ENCODE data around the gene RNF113B.

DNA sequence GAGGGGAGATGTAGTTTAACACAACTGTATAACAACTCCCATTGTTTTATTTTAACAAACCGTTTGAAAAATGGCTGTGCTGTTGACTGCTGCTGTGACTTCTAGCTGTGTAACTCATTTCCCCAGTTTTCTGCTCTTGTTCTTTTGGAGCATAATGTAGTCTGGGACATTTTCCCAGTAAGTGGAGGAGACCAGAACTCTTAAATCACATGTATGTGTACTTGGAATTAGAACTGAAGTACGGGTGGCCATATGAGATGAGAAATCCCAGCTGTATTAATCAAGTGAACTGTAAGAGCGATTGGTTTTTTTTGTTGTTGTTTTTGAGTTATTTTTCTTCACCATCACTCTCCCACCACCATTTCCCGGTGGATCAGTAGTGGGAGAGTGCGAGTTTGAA, 49.4 kb upstream of the RNF113B start:
- no peak for TF ChIP-seq POLR2A (IDR thresholded peaks at IDR 0.05)
- TF ChIP-seq, protein P1, sequence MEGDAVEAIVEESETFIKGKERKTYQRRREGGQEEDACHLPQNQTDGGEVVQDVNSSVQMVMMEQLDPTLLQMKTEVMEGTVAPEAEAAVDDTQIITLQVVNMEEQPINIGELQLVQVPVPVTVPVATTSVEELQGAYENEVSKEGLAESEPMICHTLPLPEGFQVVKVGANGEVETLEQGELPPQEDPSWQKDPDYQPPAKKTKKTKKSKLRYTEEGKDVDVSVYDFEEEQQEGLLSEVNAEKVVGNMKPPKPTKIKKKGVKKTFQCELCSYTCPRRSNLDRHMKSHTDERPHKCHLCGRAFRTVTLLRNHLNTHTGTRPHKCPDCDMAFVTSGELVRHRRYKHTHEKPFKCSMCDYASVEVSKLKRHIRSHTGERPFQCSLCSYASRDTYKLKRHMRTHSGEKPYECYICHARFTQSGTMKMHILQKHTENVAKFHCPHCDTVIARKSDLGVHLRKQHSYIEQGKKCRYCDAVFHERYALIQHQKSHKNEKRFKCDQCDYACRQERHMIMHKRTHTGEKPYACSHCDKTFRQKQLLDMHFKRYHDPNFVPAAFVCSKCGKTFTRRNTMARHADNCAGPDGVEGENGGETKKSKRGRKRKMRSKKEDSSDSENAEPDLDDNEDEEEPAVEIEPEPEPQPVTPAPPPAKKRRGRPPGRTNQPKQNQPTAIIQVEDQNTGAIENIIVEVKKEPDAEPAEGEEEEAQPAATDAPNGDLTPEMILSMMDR (IDR thresholded peaks at IDR 0.05) = no peak

Data from Peyer's patch (tissue), 4 donors.